OCI-LY7 (cell line): ENCODE data around the gene PBX1.

Experiments
- CTCF ChIP-seq: fragments of 200-600 bp; sonication (generic); conservative IDR thresholded peaks from 2 replicates; pipeline ENCODE4 v1.5.1; 2014; ENCODE audit warnings: mild to moderate bottlenecking, antibody characterized with exemption, low read length, moderate library complexity, mixed read lengths
- EZH2phosphoT487 ChIP-seq: fragments of 200-600 bp; sonication (generic); IDR thresholded peaks from 2 replicates; pipeline ENCODE4 v1.6.1; 2018; ENCODE audit warnings: low read depth, borderline replicate concordance, mild to moderate bottlenecking, mixed run types, antibody characterized with exemption, low read length, moderate library complexity, mixed read lengths

GRCh38 chr1:164562061-164562460, 3.1 kb downstream of the PBX1 start:
- TF ChIP-seq CTCF (no peak), EZH2phosphoT487 (no peak)
